Activated T-cell treated with anti-CD3 and anti-CD28 coated beads, Interleukin-2, amount 50 U/mL, for 48 hours (primary cell): ENCODE measurements around the gene FOXRED1.
"Not testable (repeated sequence)": the region's sequence is repeated elsewhere in the genome, so short reads cannot be mapped to it uniquely, and the experiment has no call there.

ENCODE experiments used
- DNase-seq, 2 experiments: peaks; one replicate each; pipeline ENCODE4 v3.0.0-alpha.2; 2020

Gene FOXRED1

DNA sequence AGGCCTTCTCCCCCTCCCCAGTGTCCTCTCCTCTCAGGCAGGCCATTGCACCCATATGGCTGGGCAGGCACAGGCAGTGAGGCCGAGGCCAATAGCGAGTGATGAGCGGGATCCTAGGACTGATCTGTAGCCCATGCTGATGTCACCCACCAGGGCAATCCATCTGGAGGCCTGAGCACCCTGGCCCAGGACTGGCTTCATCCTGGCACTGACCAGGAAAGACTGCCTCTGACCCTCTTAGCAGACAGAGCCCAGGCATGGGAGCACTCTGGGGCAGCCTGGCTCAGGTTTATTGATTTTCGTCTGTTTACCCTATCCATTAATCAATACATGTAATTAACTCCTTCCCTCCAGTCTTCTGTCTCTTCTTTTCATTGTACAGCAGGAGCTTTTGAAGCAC lies 8.8 kb downstream of the FOXRED1 start:
- DNase-seq = no peak

DNA sequence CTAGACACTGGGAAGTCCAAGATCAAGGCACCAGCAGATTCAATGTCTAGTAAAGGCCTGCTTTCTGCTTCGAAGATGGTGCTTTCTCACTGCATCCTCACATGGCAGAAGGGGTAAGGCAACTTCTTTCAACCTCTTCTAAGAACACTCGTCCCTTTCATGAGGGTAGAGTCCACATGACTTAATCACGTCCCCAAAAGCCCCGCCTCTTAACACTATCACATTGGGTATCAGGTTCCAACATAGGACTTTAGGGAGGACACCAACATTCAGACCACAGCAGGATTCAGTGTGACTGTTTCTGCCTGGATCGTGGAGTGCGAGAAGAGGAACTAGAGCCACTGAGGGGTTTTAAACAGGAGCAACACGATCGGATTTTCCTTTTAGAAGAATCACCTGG lies 10.2 kb downstream of the FOXRED1 start:
- DNase-seq = no peak

DNA sequence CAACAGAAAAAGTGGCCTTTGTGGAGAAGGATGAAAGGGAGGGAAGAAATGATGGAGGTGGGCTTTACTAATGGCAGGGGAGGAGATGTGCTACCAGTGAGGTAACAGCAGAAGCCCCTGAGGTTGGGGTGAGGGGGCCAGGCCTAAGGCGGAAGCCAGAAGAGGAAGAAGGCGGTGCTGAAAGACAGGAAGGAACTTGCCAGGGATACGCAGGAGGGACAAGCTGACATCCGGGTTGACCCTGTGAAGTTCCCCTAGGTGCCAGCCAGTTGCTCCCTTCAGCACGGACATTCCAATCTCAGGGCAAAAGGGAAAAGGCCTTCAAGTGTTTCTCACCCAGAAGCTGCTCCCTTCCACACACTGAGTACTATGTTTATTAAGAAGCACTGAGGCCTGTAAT lies 11.6 kb downstream of the FOXRED1 start:
- DNase-seq = no peak

GRCh38 chr11:126281245-126281644 lies 12.3 kb downstream of the FOXRED1 start:
- DNase-seq = no peak

- no peak for DNase-seq
Observed at GRCh38 chr11:126281666-126282175, 12.8 kb downstream of the FOXRED1 start.

- DNase-seq = peak; percentile 55 to 56
Observed at GRCh38 chr11:126282361-126282735, 13.4 kb downstream of the FOXRED1 start.

DNA sequence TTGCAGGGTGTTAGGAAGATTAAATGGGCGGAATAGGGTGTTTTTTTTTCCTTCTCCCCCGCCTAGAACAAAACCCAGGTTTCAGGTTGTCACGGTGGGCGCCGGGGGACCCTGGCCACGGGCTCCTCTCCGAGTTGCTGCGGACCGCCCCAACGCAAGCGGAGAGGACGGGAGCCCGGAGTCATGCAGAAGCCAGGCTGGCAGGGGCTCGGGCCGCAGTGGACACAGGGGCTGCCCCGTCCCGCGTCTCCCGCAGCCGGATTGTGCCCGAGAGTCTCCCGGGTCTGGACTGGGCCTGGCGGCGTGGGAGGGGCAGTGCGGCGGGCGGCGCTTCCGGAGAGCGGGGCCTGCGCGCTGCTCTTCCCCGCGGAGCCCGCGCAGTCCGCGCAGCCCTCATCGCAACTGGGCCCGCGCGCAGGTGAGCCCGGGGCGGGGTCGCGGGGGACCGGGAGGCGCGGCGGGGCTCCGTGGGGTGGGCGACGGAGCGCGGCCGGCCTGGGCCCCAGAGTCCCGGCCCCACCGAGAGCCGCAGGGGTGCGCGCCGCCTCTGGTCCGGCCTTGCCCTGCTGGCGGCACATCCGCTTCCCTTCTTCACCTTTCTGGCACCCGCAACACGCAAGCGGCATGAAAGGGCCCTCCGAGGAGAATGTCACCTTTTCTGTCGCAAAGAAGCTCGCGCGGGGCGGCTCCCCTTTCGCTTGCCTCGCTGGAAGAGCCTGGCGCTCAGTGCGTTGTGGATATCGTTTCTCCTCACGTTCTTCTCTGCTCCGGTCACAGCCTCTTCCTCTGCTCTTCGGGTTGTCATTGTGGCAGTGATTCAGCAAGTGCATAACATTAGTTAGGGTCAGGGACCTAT lies 14.0 kb downstream of the FOXRED1 start, which contains the start of gene TIRAP:
Gene TIRAP (plus strand): TSS at position 358 of the 856 bp plus-strand sequence. CDS start 7,802 bp downstream, outside the sequence.
- DNase-seq = peak; percentile 75 to 77

GRCh38 chr11:126284829-126285228 lies 15.9 kb downstream of the FOXRED1 start:
- peak; percentile 90 to 92 for DNase-seq

DNA sequence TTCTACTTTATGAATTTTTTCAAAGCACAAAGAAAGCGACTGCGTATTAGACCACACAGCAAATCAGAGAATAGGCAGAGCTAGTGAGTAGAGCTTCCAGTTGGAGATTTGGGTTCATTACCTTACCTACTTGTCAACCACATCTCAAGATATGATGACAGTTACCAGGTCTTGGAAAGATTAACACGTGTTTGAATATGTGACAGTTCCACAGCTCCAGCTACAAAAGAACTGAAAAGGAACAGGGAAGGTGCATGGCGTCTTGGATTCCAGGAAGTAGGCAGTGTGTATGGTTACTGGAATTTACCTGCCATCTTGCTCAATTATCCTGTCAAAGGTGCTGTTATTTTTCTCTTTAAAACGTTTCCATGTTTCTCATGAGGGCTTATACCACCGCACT lies 19.3 kb downstream of the FOXRED1 start:
- no peak for DNase-seq

- no peak for DNase-seq
Observed at GRCh38 chr11:126290887-126291286, 21.9 kb downstream of the FOXRED1 start.

- no peak for DNase-seq
Observed at GRCh38 chr11:126293726-126294125, 24.8 kb downstream of the FOXRED1 start.

GRCh38 chr11:126297004-126297403 lies 28.1 kb downstream of the FOXRED1 start:
- DNase-seq = no peak

GRCh38 chr11:126303623-126304456 lies 34.9 kb downstream of the FOXRED1 start, which contains the start of gene DCPS:
DCPS (plus strand) TSS chr11:126304060; CDS start chr11:126304081, 21 bp downstream.
- DNase-seq = peak; percentile 91 to 94

DNA sequence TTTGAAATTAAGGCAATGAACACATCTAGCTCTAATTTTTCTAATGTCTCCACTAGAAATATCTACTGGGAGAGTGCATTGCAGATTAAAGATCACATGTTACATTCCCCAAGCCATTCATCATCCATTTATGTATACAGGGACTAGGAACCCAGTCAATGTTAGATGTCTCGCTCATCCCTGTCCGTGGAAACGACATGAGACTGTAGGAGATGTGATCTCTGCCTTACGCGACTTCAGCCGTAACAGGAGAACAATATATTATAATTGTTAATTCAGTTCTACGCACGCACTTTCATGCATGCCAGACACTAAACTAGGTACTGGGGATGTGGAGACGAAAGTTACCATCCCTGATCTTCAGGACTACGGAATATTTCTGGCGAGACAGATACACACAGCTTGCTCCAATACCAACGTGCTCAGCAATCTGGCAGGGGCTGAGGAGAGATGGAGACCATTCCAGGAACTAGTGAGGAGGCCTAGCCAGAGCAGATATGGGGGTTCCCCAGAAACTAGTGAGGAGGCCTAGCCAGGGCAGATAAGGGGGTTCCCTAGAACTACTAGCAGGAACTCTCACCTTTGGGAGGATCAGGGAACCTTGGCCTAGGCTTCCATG lies 35.6 kb downstream of the FOXRED1 start:
- peak; percentile 31 to 47 for DNase-seq

- peak in 1 of 2 experiments; percentile 25 for DNase-seq
Observed at GRCh38 chr11:126305699-126306098, 36.7 kb downstream of the FOXRED1 start.

- no peak for DNase-seq
Observed at GRCh38 chr11:126307706-126308105, 38.8 kb downstream of the FOXRED1 start.

DNA sequence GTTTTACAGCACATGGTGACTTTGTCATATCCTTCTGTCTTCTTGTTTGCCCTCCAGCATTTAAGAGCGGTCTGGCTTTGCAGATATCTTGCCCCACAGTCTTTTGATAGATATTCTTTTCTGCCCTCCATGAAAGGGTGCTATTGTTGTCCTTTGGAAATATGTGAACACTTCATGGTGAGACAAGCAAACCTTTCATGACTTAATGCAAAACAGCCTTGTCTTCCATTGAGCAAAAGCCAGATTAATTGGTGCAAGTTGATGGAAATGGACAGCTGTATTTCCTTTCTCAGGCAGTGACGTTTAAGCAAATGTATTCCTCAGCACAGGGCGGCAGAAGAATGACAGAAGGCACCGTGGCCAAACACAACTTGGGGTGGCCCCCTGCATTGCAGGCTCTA lies 39.3 kb downstream of the FOXRED1 start:
- no peak for DNase-seq

DNA sequence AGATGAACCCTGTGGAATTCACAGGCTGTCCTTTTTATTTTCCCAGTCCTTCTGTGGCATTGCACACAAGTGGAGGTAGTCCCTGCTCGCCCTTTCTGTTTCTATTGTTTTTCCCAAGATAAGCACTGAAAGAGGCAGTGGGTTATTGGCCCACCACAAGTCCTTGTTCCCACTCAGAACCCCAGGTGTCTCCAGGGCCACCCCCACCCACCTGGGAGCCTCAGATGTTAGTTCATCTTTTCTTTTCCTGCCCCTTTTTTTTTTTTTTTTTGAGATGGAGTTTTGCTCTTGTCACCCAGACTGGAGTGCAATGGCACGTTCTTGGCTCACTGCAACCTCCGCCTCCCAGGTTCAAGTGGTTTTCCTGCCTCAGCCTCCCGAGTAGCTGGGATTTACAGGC lies 39.8 kb downstream of the FOXRED1 start:
- DNase-seq = not testable (repeated sequence)

- DNase-seq = peak; percentile 73 to 75
Observed at GRCh38 chr11:126310200-126310991, 41.4 kb downstream of the FOXRED1 start.

DNA sequence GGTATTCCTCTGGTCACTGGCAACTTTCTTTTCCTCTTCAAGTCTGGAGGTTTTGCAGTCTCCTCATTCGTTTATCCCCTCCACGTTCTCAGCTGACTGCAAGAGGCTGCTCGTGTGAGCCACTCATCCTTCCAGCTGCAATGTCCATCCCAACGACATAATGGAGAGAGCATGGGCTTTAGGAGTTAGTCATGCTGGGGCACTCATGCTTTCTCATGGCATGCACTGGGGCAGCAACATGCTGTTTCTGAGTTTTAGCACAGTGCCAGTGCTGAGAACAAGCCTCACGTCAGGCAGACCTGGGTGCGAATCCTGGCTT lies 42.0 kb downstream of the FOXRED1 start:
- DNase-seq = no peak

- no peak for DNase-seq
Observed at GRCh38 chr11:126311401-126312291, 42.7 kb downstream of the FOXRED1 start.
